Central memory CD4-positive, alpha-beta T cell (primary cell): ENCODE data around the gene REEP1.
"Not testable (repeated sequence)": the region's sequence is repeated elsewhere in the genome, so short reads cannot be mapped to it uniquely, and the experiment has no call there.

Experiments used
- DNase-seq: peaks from one replicate; pipeline ENCODE4 v3.0.0; 2022

Gene REEP1

GRCh38 chr2:86281066-86281700 is 56.2 kb downstream of the REEP1 start:
- no peak for DNase-seq

GRCh38 chr2:86280191-86280667 is 57.2 kb downstream of the REEP1 start:
- no peak for DNase-seq

- DNase-seq = no peak
These were observed 61.5 kb downstream of the REEP1 start for GRCh38 chr2:86275962-86276361.

GRCh38 chr2:86275384-86275799 is 62.0 kb downstream of the REEP1 start:
- DNase-seq = no peak

GRCh38 chr2:86274918-86275275 is 62.5 kb downstream of the REEP1 start:
- DNase-seq = no peak

GRCh38 chr2:86274265-86274917 is 63.0 kb downstream of the REEP1 start:
- no peak for DNase-seq

GRCh38 chr2:86272111-86272510 is 65.3 kb downstream of the REEP1 start:
- no peak for DNase-seq

GRCh38 chr2:86271248-86271647 is 66.2 kb downstream of the REEP1 start:
- DNase-seq = no peak

- no peak for DNase-seq
These were observed 73.5 kb downstream of the REEP1 start for GRCh38 chr2:86263956-86264355.

- no peak for DNase-seq
These were observed 76.4 kb downstream of the REEP1 start for GRCh38 chr2:86260978-86261377.

GRCh38 chr2:86258106-86258505 is 79.3 kb downstream of the REEP1 start:
- DNase-seq = no peak

- DNase-seq = no peak
These were observed 80.4 kb downstream of the REEP1 start for GRCh38 chr2:86256982-86257381.

- no peak for DNase-seq
These were observed 81.1 kb downstream of the REEP1 start for GRCh38 chr2:86256300-86256699.

- DNase-seq = no peak
These were observed 82.6 kb downstream of the REEP1 start for GRCh38 chr2:86254576-86255538.

GRCh38 chr2:86253424-86253823 is 84.0 kb downstream of the REEP1 start:
- DNase-seq = no peak

- no peak for DNase-seq
These were observed 85.6 kb downstream of the REEP1 start for GRCh38 chr2:86251840-86252266.

GRCh38 chr2:86249579-86250391 is 87.6 kb downstream of the REEP1 start:
- no peak for DNase-seq

- DNase-seq = no peak
These were observed 88.2 kb downstream of the REEP1 start for GRCh38 chr2:86249176-86249575.

- DNase-seq = not testable (repeated sequence)
These were observed 92.2 kb downstream of the REEP1 start for GRCh38 chr2:86245222-86245621.

GRCh38 chr2:86244781-86245180 is 92.6 kb downstream of the REEP1 start:
- DNase-seq = not testable (repeated sequence)

- DNase-seq = no peak
These were observed 93.3 kb downstream of the REEP1 start for GRCh38 chr2:86243950-86244733.

- DNase-seq = no peak
These were observed 94.2 kb downstream of the REEP1 start for GRCh38 chr2:86243272-86243671.
